Hair follicle dermal papilla cell (primary cell): ENCODE results near the gene SLC7A5. TPM values are rescaled to one million over a fixed set of nuclear protein-coding genes. Genes with fewer than 3 reads are reported as not detected.

ENCODE experiments used
- small RNA-seq: library from RNA; depleted of rRNA; stranded (forward); fragments of <200 nt; gene quantifications from one replicate; pipeline ENCODE3, GENCODE V24; 2012
- total RNA-seq: library from RNA; depleted of rRNA; stranded (reverse); fragments of >200 nt; gene quantifications from 2 replicates; pipeline ENCODE4 v1.2.3, GENCODE V29; 2012

Gene SLC7A5
- 34.9 and 37.8 TPM in 2 replicates for total RNA-seq

DNA sequence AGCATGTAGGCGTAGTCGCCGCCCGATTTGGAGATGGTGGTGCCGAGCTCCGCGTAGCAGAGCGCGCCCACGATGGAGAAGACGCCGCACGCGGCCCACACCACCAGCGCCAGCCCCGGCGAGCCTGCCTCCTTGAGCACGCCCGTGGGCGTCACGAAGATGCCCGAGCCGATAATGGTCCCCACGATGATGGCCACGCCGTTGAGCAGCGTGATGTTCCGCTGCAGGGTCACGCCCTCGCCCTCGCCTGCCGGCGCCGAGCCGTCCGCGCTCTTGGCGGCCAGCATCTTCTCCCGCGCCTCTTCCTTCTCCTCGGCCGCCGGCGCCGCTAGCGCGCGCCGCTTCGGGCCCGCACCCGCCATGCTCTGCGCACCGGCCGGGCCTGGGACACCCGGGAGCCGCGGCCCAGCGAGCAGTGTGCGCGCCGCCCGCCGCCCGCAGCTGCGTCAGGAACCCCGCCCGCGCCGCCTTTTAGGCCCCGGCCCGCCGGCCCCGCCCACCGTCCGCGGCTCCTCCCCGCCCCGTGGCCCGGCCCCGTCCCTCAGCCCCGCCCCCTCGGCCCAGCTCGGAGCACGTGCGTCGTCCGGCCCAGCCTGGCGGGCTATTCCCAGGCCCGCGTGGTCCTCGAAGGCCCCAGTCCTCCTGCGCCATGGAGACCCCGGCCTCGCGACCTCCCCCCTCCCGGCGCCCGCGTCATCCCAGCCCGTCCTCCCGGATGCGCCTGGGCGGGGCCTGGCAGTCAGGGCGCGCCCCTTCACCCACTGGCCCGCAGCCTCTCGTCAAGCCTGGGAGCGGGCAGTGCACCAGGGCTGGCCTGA is at the start of gene SLC7A5:
Gene SLC7A5 (minus strand): TSS at position 447 of the 818 bp plus-strand sequence. CDS start 85 bp downstream, at position 362.

Small RNAs within 50 kb of the gene (small RNA-seq; reads per million reads assigned to genes)
- gene MIR6775: not detected

Other genes starting within 250 kb of the SLC7A5 start
- 12.6 and 14.9 TPM in 2 replicates for gene KLHDC4, start 103.5 kb downstream of the SLC7A5 start, total RNA-seq
- gene CA5A, start 67.0 kb upstream of the SLC7A5 start, total RNA-seq: not detected in 2 replicates
- 20.2 and 26.6 TPM in 2 replicates for gene BANP, start 81.9 kb upstream of the SLC7A5 start, total RNA-seq